Measurements from ENCODE around the gene RNF123.

The RNF123 gene

DNA sequence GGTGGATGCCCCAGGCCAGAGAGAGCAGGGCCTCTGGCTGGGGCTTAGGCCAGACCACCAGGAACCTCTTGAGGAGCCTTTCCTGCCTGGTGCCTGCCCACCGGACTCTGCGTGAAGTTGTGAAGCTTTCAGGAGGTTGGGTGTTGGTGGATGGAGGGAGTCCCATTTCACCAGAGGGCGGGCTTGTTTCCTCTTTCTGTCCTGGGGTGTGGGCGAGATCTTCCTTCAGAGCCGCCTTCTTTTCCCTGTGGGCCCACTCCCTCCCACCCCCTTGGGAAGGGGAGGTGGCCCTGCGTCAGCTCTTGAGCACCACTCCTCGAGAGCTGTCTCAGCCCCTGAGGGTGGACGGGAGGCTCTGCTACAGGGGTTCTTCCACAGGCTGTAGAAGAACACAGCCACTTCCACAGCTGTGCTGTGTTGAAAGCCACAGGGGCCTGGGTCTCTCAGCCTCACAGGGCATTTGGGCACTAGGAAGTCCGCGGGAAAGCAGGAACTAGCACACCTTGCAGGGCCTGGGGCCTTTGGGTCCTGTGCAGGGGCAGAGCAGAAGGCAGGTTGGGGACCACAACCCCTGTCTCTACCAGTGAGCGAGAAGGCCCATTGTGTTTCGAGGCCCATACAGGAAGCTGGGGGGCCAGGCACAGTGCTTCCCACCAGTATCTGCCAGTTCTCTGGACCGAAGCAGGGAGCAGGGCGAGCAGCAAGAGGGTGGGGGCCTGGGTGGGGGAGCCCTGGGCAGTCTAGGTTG, 28.0 kb downstream of the RNF123 start:
- no peak overlapping the region for H3K27ac ChIP-seq (replicated peaks)
- TF ChIP-seq, protein P1, sequence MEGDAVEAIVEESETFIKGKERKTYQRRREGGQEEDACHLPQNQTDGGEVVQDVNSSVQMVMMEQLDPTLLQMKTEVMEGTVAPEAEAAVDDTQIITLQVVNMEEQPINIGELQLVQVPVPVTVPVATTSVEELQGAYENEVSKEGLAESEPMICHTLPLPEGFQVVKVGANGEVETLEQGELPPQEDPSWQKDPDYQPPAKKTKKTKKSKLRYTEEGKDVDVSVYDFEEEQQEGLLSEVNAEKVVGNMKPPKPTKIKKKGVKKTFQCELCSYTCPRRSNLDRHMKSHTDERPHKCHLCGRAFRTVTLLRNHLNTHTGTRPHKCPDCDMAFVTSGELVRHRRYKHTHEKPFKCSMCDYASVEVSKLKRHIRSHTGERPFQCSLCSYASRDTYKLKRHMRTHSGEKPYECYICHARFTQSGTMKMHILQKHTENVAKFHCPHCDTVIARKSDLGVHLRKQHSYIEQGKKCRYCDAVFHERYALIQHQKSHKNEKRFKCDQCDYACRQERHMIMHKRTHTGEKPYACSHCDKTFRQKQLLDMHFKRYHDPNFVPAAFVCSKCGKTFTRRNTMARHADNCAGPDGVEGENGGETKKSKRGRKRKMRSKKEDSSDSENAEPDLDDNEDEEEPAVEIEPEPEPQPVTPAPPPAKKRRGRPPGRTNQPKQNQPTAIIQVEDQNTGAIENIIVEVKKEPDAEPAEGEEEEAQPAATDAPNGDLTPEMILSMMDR (IDR thresholded peaks at IDR 0.05; ENCODE audit: insufficient read depth, low read length): no peak
- no peak for TF ChIP-seq SPI1 (IDR thresholded peaks at IDR 0.05; ENCODE audit: borderline replicate concordance, low read depth)
- peak; percentile 33; the same call in 1 of the 2 replicates for TF ChIP-seq POLR2AphosphoS5 (IDR thresholded peaks at IDR 0.05; ENCODE audit: low read depth)
- no peaks in the 10 kb centered on the region for H3K27me3 ChIP-seq (ENCODE audit: insufficient read depth, poor library complexity, severe bottlenecking)
- DNase-seq (ENCODE audit: low read depth in 1 of 2, low spot score in 1 of 2): no peak
- H3K4me3 ChIP-seq (replicated peaks; ENCODE audit: insufficient read depth, low read length): no peak overlapping the region

DNA sequence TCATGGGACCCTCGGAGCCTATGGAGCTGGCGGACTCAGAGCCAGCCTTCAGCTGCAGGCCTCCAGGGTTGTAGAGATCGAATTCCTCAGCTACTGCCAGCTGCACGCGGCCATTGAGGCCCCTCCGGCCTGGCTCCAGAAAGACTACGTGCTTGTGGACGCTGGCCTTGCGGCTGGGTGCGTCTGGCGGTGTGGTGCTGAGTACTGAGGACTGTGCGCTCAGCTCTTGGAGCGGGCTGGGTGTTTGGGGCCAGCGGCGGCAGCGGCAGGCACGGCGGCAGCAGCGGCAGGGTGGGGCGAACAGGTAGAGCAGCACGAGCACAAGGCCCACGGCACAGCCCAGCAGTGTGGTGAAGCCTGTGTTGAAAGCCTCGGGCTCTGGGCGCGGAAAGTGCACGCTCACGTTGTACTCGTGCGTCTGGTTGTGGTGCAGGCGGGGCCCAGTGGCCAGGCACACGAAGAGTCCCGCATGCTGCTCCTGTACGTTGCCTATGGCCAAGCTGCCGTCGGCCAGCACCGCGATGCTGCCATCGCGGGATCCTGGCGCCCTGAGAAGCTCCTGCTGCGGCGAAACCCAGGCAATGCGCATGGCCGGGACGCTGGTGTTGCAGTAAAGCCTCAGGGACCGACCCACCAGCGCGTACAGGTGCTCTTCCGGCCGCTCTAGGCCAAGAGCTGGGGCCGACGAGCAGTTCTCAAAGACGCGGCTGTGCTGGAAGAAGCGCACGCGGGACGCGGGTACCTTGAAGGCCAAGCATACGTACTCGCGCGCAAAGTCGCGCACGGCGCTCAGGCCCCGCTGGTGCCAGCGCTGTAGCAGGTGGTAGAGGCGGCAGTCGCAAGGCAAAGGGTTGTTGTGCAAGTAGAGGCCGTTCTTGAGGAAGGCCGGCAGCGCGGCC, 28.9 kb downstream of the RNF123 start:
- H3K27me3 ChIP-seq (ENCODE audit: insufficient read depth, poor library complexity, severe bottlenecking): no peaks in the 10 kb centered on the region
- no peak overlapping the region for H3K27ac ChIP-seq (replicated peaks)
- DNase-seq (ENCODE audit: low read depth in 1 of 2, low spot score in 1 of 2): no peak
- TF ChIP-seq POLR2AphosphoS5 (IDR thresholded peaks at IDR 0.05; ENCODE audit: low read depth) (no peak; the same call in 1 of the 2 replicates), GABPA (IDR thresholded peaks at IDR 0.05; ENCODE audit: low read depth) (no peak), SPI1 (IDR thresholded peaks at IDR 0.05; ENCODE audit: borderline replicate concordance, low read depth) (no peak)
- TF ChIP-seq, protein P2, sequence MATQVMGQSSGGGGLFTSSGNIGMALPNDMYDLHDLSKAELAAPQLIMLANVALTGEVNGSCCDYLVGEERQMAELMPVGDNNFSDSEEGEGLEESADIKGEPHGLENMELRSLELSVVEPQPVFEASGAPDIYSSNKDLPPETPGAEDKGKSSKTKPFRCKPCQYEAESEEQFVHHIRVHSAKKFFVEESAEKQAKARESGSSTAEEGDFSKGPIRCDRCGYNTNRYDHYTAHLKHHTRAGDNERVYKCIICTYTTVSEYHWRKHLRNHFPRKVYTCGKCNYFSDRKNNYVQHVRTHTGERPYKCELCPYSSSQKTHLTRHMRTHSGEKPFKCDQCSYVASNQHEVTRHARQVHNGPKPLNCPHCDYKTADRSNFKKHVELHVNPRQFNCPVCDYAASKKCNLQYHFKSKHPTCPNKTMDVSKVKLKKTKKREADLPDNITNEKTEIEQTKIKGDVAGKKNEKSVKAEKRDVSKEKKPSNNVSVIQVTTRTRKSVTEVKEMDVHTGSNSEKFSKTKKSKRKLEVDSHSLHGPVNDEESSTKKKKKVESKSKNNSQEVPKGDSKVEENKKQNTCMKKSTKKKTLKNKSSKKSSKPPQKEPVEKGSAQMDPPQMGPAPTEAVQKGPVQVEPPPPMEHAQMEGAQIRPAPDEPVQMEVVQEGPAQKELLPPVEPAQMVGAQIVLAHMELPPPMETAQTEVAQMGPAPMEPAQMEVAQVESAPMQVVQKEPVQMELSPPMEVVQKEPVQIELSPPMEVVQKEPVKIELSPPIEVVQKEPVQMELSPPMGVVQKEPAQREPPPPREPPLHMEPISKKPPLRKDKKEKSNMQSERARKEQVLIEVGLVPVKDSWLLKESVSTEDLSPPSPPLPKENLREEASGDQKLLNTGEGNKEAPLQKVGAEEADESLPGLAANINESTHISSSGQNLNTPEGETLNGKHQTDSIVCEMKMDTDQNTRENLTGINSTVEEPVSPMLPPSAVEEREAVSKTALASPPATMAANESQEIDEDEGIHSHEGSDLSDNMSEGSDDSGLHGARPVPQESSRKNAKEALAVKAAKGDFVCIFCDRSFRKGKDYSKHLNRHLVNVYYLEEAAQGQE (IDR thresholded peaks at IDR 0.05; ENCODE audit: insufficient replicate concordance, low read depth): no peak
- TF ChIP-seq, protein P1 (IDR thresholded peaks at IDR 0.05; ENCODE audit: insufficient read depth, low read length): no peak
- no peak overlapping the region for H3K4me3 ChIP-seq (replicated peaks; ENCODE audit: insufficient read depth, low read length)

DNA sequence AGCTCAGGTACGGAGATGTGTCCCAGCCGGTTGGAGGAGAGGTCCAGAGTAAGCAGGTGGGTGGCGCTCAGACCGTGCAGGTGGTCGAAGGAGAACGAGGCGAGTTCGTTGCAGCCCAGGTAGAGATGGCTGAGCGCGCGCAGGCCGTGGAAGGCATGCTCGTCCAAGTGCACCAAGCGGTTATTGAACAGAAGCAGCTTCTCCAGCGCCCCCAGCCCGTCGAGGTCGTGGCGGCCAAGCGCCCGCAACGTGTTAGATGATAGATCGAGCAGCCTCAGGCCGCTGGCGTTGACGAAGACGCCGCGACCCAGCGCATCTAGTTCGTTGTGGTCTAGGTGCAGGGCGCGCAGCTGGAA, 29.5 kb downstream of the RNF123 start:
- no peaks in the 10 kb centered on the region for H3K27me3 ChIP-seq (ENCODE audit: insufficient read depth, poor library complexity, severe bottlenecking)
- H3K27ac ChIP-seq (replicated peaks): no peak overlapping the region
- TF ChIP-seq, protein P1 (IDR thresholded peaks at IDR 0.05; ENCODE audit: insufficient read depth, low read length): no peak
- TF ChIP-seq SPI1 (IDR thresholded peaks at IDR 0.05; ENCODE audit: borderline replicate concordance, low read depth) (no peak), GABPA (IDR thresholded peaks at IDR 0.05; ENCODE audit: low read depth) (no peak), POLR2AphosphoS5 (IDR thresholded peaks at IDR 0.05; ENCODE audit: low read depth) (no peak)
- TF ChIP-seq, protein P2 (IDR thresholded peaks at IDR 0.05; ENCODE audit: insufficient replicate concordance, low read depth): no peak
- no peak overlapping the region for H3K4me3 ChIP-seq (replicated peaks; ENCODE audit: insufficient read depth, low read length)
- DNase-seq (ENCODE audit: low read depth in 1 of 2, low spot score in 1 of 2): no peak

Measured in HL-60 (cell line).